Liver (tissue), 2 donors: Measurements from ENCODE around the gene PMM1.

Experiments used
- RAD21 ChIP-seq, 2 donors: IDR thresholded peaks; 2 replicates each; pipeline ENCODE4 v1.6.1; 2016; ENCODE audit warnings: antibody characterized with exemption in 2 of 2, mild to moderate bottlenecking in 2 of 2
- YY1 ChIP-seq: IDR thresholded peaks from 2 replicates; pipeline ENCODE4 v1.6.1; 2016; ENCODE audit warnings: antibody characterized with exemption, mild to moderate bottlenecking
- TF ChIP-seq, protein P1 (sequence below): IDR thresholded peaks from 2 replicates; pipeline ENCODE4 v1.6.1; 2016; ENCODE audit warnings: antibody characterized with exemption, mild to moderate bottlenecking
- TF ChIP-seq, protein P2 (sequence below): IDR thresholded peaks from 2 replicates; pipeline ENCODE4 v1.6.1; 2016; ENCODE audit warnings: antibody characterized with exemption
- donor health status: healthy.

GRCh38 chr22:41534219-41534618 lies 55.4 kb downstream of the PMM1 start:
- TF ChIP-seq, protein P1, sequence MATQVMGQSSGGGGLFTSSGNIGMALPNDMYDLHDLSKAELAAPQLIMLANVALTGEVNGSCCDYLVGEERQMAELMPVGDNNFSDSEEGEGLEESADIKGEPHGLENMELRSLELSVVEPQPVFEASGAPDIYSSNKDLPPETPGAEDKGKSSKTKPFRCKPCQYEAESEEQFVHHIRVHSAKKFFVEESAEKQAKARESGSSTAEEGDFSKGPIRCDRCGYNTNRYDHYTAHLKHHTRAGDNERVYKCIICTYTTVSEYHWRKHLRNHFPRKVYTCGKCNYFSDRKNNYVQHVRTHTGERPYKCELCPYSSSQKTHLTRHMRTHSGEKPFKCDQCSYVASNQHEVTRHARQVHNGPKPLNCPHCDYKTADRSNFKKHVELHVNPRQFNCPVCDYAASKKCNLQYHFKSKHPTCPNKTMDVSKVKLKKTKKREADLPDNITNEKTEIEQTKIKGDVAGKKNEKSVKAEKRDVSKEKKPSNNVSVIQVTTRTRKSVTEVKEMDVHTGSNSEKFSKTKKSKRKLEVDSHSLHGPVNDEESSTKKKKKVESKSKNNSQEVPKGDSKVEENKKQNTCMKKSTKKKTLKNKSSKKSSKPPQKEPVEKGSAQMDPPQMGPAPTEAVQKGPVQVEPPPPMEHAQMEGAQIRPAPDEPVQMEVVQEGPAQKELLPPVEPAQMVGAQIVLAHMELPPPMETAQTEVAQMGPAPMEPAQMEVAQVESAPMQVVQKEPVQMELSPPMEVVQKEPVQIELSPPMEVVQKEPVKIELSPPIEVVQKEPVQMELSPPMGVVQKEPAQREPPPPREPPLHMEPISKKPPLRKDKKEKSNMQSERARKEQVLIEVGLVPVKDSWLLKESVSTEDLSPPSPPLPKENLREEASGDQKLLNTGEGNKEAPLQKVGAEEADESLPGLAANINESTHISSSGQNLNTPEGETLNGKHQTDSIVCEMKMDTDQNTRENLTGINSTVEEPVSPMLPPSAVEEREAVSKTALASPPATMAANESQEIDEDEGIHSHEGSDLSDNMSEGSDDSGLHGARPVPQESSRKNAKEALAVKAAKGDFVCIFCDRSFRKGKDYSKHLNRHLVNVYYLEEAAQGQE, result no peak
- TF ChIP-seq, protein P2, sequence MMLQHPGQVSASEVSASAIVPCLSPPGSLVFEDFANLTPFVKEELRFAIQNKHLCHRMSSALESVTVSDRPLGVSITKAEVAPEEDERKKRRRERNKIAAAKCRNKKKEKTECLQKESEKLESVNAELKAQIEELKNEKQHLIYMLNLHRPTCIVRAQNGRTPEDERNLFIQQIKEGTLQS, result no peak
- no peak for TF ChIP-seq RAD21 (IDR thresholded peaks at IDR 0.05)
- no peak for TF ChIP-seq YY1
